HepG2 (cell line): ENCODE results near the gene LEUTX.

ENCODE experiments used
- ATF6 ChIP-seq: sonication (generic); formaldehyde crosslinking; conservative IDR thresholded peaks from 2 replicates; pipeline ENCODE4 v1.4.0; 2020; ENCODE audit warnings: missing genetic modification reagents
- HNF1A ChIP-seq, 2 experiments: sonication (generic) in 1 of 2; formaldehyde crosslinking in 1 of 2; IDR thresholded peaks; 2 replicates each; pipeline versions ENCODE4 v1.4.0 to v1.6.1; 2016 to 2020; ENCODE audit warnings: borderline replicate concordance in 1 of 2, low read depth in 1 of 2, mild to moderate bottlenecking in 1 of 2, missing genetic modification reagents in 1 of 2
- POLR2A ChIP-seq, 2 experiments: IDR thresholded peaks; 2 replicates each; pipeline ENCODE4 v1.6.1; 2011; ENCODE audit warnings: low read depth in 2 of 2, low read length in 2 of 2, mild to moderate bottlenecking in 1 of 2, moderate library complexity in 1 of 2; ENCODE audit not compliant: insufficient read depth in 1 of 2
- TMF1 ChIP-seq: sonication (generic); formaldehyde crosslinking; IDR thresholded peaks from 2 replicates; pipeline ENCODE4 v1.8.1; 2022; ENCODE audit warnings: low read depth, missing genetic modification reagents

- TF ChIP-seq ATF6 (CRISPR knock-in tag), result no peak
- TF ChIP-seq TMF1 (CRISPR knock-in tag), result no peak
- TF ChIP-seq HNF1A (IDR thresholded peaks at IDR 0.05; ENCODE audit: low read depth), result no peak
- TF ChIP-seq HNF1A (CRISPR knock-in tag; IDR thresholded peaks at IDR 0.05; ENCODE audit: borderline replicate concordance), result no peak
- TF ChIP-seq POLR2A (IDR thresholded peaks at IDR 0.05; ENCODE audit: insufficient read depth in 1 of 2, low read depth in 2 of 2, low read length in 2 of 2), result no peak
Observed at GRCh38 chr19:39813264-39813993, 34.8 kb downstream of the LEUTX start.
